Measurements from ENCODE around the gene ARHGEF16. TPM values are rescaled to one million over a fixed set of nuclear protein-coding genes. Genes with fewer than 3 reads are reported as not detected.

Gene ARHGEF16
- total RNA-seq, 1 experiment from 2014 or later = 17.2 TPM

- TF ChIP-seq NFATC4 (CRISPR knock-in tag; IDR thresholded peaks at IDR 0.05) (no peak), GABPB1 (CRISPR knock-in tag; IDR thresholded peaks at IDR 0.05) (no peak), ZNF396 (CRISPR knock-in tag; IDR thresholded peaks at IDR 0.05; ENCODE audit: borderline replicate concordance) (no peak), RORB (CRISPR knock-in tag; IDR thresholded peaks at IDR 0.05) (no peak), MXD4 (CRISPR knock-in tag; IDR thresholded peaks at IDR 0.05; ENCODE audit: borderline replicate concordance) (no peak), IRF2 (CRISPR knock-in tag; IDR thresholded peaks at IDR 0.05; ENCODE audit: borderline replicate concordance, low read depth) (no peak), ZSCAN18 (CRISPR knock-in tag; IDR thresholded peaks at IDR 0.05) (no peak), TP53 (CRISPR knock-in tag; IDR thresholded peaks at IDR 0.05) (no peak)
- TF ChIP-seq, protein P1, sequence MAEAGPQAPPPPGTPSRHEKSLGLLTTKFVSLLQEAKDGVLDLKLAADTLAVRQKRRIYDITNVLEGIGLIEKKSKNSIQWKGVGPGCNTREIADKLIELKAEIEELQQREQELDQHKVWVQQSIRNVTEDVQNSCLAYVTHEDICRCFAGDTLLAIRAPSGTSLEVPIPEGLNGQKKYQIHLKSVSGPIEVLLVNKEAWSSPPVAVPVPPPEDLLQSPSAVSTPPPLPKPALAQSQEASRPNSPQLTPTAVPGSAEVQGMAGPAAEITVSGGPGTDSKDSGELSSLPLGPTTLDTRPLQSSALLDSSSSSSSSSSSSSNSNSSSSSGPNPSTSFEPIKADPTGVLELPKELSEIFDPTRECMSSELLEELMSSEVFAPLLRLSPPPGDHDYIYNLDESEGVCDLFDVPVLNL (CRISPR knock-in tag; IDR thresholded peaks at IDR 0.05; ENCODE audit: borderline replicate concordance, low read depth) = no peak
- TF ChIP-seq, protein P2, sequence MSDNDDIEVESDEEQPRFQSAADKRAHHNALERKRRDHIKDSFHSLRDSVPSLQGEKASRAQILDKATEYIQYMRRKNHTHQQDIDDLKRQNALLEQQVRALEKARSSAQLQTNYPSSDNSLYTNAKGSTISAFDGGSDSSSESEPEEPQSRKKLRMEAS (CRISPR knock-in tag; IDR thresholded peaks at IDR 0.05) = no peak
Observed at GRCh38 chr1:3464649-3465025, 10.2 kb downstream of the ARHGEF16 start (continued).

GRCh38 chr1:3465091-3465934 lies 10.8 kb downstream of the ARHGEF16 start:
- ChIA-PET POLR2A (no interaction called here), CTCF (interaction anchor here (0.7 to 6.7 kb wide), 3 partner anchors 12 to 41 kb away, joined by 6 to 41 read pairs (median 12); no protein-coding TSS in a partner anchor)
- H3K27me3 Mint-ChIP-seq (ENCODE audit: low read depth) = no peaks in the 10 kb centered on the region
- H3K4me1 Mint-ChIP-seq = peaks cover 4% of the 10 kb centered on the region
- TF ChIP-seq FOXJ3 (CRISPR knock-in tag; IDR thresholded peaks at IDR 0.05; ENCODE audit: borderline replicate concordance) = no peak
- no peak for TF ChIP-seq JUN (CRISPR knock-in tag; IDR thresholded peaks at IDR 0.05)
- no peak for TF ChIP-seq PRDM15 (CRISPR knock-in tag; IDR thresholded peaks at IDR 0.05)
- no peak for TF ChIP-seq TEAD1 (CRISPR knock-in tag; IDR thresholded peaks at IDR 0.05)
- TF ChIP-seq, protein P3, sequence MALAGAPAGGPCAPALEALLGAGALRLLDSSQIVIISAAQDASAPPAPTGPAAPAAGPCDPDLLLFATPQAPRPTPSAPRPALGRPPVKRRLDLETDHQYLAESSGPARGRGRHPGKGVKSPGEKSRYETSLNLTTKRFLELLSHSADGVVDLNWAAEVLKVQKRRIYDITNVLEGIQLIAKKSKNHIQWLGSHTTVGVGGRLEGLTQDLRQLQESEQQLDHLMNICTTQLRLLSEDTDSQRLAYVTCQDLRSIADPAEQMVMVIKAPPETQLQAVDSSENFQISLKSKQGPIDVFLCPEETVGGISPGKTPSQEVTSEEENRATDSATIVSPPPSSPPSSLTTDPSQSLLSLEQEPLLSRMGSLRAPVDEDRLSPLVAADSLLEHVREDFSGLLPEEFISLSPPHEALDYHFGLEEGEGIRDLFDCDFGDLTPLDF (CRISPR knock-in tag; IDR thresholded peaks at IDR 0.05) = no peak
- no peak for TF ChIP-seq ZNF671 (CRISPR knock-in tag; IDR thresholded peaks at IDR 0.05)
- DNase-seq (ENCODE audit: low spot score) (peak; percentile 10), ATAC-seq (no peak)
- no peaks in the 10 kb centered on the region for H3K9me3 Mint-ChIP-seq
- H3K4me3 Mint-ChIP-seq = no peak overlapping the region
- H3K27ac Mint-ChIP-seq = peak overlapping the region; percentile 89
- H3K36me3 Mint-ChIP-seq = no peaks in the 10 kb centered on the region

Data from WTC11 (cell line).